SK-N-SH treated with all-trans-retinoic acid at 6 μM for 48 hours (cell line): ENCODE data around the gene GDF7.

ENCODE experiments used
- ATAC-seq: fragments of 200-7000 bp; cut with Tn5 transposase; 3 replicates; pipeline ENCODE4 v1.9.1; 2020; ENCODE audit warnings: mild to moderate bottlenecking, moderate library complexity
- ARNTL ChIP-seq: fragments of 450-650 bp; formaldehyde crosslinking; IDR thresholded peaks from 2 replicates; pipeline ENCODE4 v1.5.0; 2020; ENCODE audit warnings: low read depth, mild to moderate bottlenecking, moderate library complexity, borderline replicate concordance
- BACH2 ChIP-seq: fragments of 250-450 bp; sonication (Bioruptor Pico); IDR thresholded peaks from 2 replicates; pipeline ENCODE4 v1.9.0; 2021; ENCODE audit warnings: mild to moderate bottlenecking, borderline replicate concordance
- CREB5 ChIP-seq: fragments of 250-450 bp; sonication (Bioruptor Pico); IDR thresholded peaks from 2 replicates; pipeline ENCODE4 v1.5.1; 2020; ENCODE audit warnings: low read depth, mild to moderate bottlenecking, moderate library complexity
- CSDC2 ChIP-seq: fragments of 250-450 bp; sonication (Bioruptor Pico); IDR thresholded peaks from 2 replicates; pipeline ENCODE4 v1.5.0; 2020; ENCODE audit warnings: mild to moderate bottlenecking, moderate library complexity
- CSRNP3 ChIP-seq: fragments of 250-450 bp; sonication (Bioruptor Pico); IDR thresholded peaks from 2 replicates; pipeline ENCODE4 v1.5.1; 2021; ENCODE audit warnings: mild to moderate bottlenecking, moderate library complexity
- ESRRG ChIP-seq: fragments of 250-450 bp; sonication (Bioruptor Pico); IDR thresholded peaks from 2 replicates; pipeline ENCODE4 v1.6.1; 2021; ENCODE audit warnings: mild to moderate bottlenecking
- GLIS3 ChIP-seq: fragments of 250-450 bp; sonication (Bioruptor Pico); IDR thresholded peaks from 2 replicates; pipeline ENCODE4 v1.5.0; 2020; ENCODE audit warnings: mild to moderate bottlenecking, moderate library complexity
- ISL1 ChIP-seq: fragments of 250-450 bp; sonication (Bioruptor Pico); IDR thresholded peaks from 2 replicates; pipeline ENCODE4 v2.1.2; 2022; ENCODE audit warnings: mild to moderate bottlenecking, moderate library complexity
- PATZ1 ChIP-seq: fragments of 250-450 bp; sonication (Bioruptor Pico); IDR thresholded peaks from 2 replicates; pipeline ENCODE4 v1.8.0; 2020; ENCODE audit warnings: mild to moderate bottlenecking, moderate library complexity, borderline replicate concordance
- PPARA ChIP-seq: fragments of 250-450 bp; sonication (Bioruptor Pico); IDR thresholded peaks from 2 replicates; pipeline ENCODE4 v1.5.0; 2020; ENCODE audit warnings: mild to moderate bottlenecking, borderline replicate concordance
- SNAI2 ChIP-seq: fragments of 250-450 bp; sonication (Bioruptor Pico); IDR thresholded peaks from 2 replicates; pipeline ENCODE4 v1.5.0; 2020; ENCODE audit warnings: mild to moderate bottlenecking, moderate library complexity
- TCF4 ChIP-seq: fragments of 250-450 bp; sonication (Bioruptor Pico); IDR thresholded peaks from 2 replicates; pipeline ENCODE4 v1.8.0; 2021; ENCODE audit warnings: mild to moderate bottlenecking, moderate library complexity, borderline replicate concordance
- TOX ChIP-seq: fragments of 250-450 bp; sonication (Bioruptor Pico); IDR thresholded peaks from 2 replicates; pipeline ENCODE4 v1.8.0; 2021; ENCODE audit warnings: mild to moderate bottlenecking, moderate library complexity, borderline replicate concordance
- TSHZ2 ChIP-seq: fragments of 250-450 bp; sonication (Bioruptor Pico); IDR thresholded peaks from 2 replicates; pipeline ENCODE4 v1.5.0; 2020; ENCODE audit warnings: mild to moderate bottlenecking, moderate library complexity
- ZC3H10 ChIP-seq: fragments of 250-450 bp; sonication (Bioruptor Pico); IDR thresholded peaks from 2 replicates; pipeline ENCODE4 v1.5.1; 2021; ENCODE audit warnings: mild to moderate bottlenecking, moderate library complexity
- ZFP3 ChIP-seq: fragments of 250-450 bp; sonication (Bioruptor Pico); IDR thresholded peaks from 2 replicates; pipeline ENCODE4 v1.5.0; 2020; ENCODE audit warnings: mild to moderate bottlenecking, moderate library complexity
- ZNF70 ChIP-seq: fragments of 450-650 bp; formaldehyde crosslinking; IDR thresholded peaks from 2 replicates; pipeline ENCODE4 v1.5.0; 2020; ENCODE audit warnings: mild to moderate bottlenecking, moderate library complexity

GDF7 gene

GRCh38 chr2:20640411-20641122 is 26.4 kb upstream of the GDF7 start:
- no peak for ATAC-seq
- TF ChIP-seq TOX (no peak), PATZ1 (no peak), ZC3H10 (CRISPR knock-in tag) (no peak), TCF4 (CRISPR knock-in tag) (no peak), ISL1 (no peak), TSHZ2 (CRISPR knock-in tag) (no peak), ESRRG (no peak)

GRCh38 chr2:20641123-20641985 is 25.6 kb upstream of the GDF7 start:
- ATAC-seq = peak; percentile 14
- TF ChIP-seq GLIS3 (no peak), PPARA (no peak), ZFP3 (CRISPR knock-in tag) (no peak), CSDC2 (CRISPR knock-in tag) (0 out of 2 replicates have a peak, but pooled peaks have one; percentile 33), ZNF70 (CRISPR knock-in tag) (no peak), CREB5 (no peak), CSRNP3 (CRISPR knock-in tag) (no peak)

GRCh38 chr2:20642055-20642971 is 24.6 kb upstream of the GDF7 start:
- TF ChIP-seq CSRNP3 (CRISPR knock-in tag) = no peak
- TF ChIP-seq, all 23 proteins: peak for 0
- ATAC-seq = peak; percentile 99

GRCh38 chr2:20643060-20643459 is 23.9 kb upstream of the GDF7 start:
- no peak for ATAC-seq
- TF ChIP-seq CSRNP3 (CRISPR knock-in tag) (no peak), SNAI2 (CRISPR knock-in tag) (no peak), GLIS3 (no peak), CREB5 (no peak), BACH2 (CRISPR knock-in tag) (no peak), ISL1 (no peak), ZFP3 (CRISPR knock-in tag) (no peak), PATZ1 (no peak), ARNTL (CRISPR knock-in tag) (no peak)
